WERI-Rb-1 (cell line): ENCODE results near the gene PTPRN.

ENCODE experiments used
- DNase-seq: peaks from one replicate; pipeline ENCODE4 v3.0.0-alpha.2; 2020
- H3K27ac ChIP-seq: fragments of 250-450 bp; sonication (Bioruptor Pico); 2 replicates; pipeline ENCODE4 v1.5.1; 2020; ENCODE audit warnings: mild to moderate bottlenecking, moderate library complexity
- H3K27me3 ChIP-seq: fragments of 250-450 bp; sonication (Bioruptor Pico); 2 replicates; pipeline ENCODE4 v1.5.1; 2021; ENCODE audit warnings: mild to moderate bottlenecking, low read depth, moderate library complexity; ENCODE audit not compliant: insufficient read depth, severe bottlenecking
- H3K36me3 ChIP-seq: fragments of 250-450 bp; sonication (Bioruptor Pico); 2 replicates; pipeline ENCODE4 v1.5.1; 2020; ENCODE audit warnings: mild to moderate bottlenecking, moderate library complexity
- H3K4me3 ChIP-seq: 2 replicates; pipeline ENCODE4 v1.5.1; 2011; ENCODE audit warnings: low read depth, mild to moderate bottlenecking, control low read depth, low read length
- H3K9me3 ChIP-seq: fragments of 250-450 bp; sonication (Bioruptor Pico); 2 replicates; pipeline ENCODE4 v1.5.1; 2021; ENCODE audit warnings: mild to moderate bottlenecking, moderate library complexity; ENCODE audit not compliant: severe bottlenecking
- CTCF ChIP-seq: IDR thresholded peaks from 2 replicates; pipeline ENCODE4 v1.5.1; 2011; ENCODE audit warnings: low read depth, mild to moderate bottlenecking, control low read depth, inconsistent platforms, low read length

The PTPRN gene

GRCh38 chr2:219334076-219334475 is 24.9 kb upstream of the PTPRN start:
- Histone ChIP-seq H3K27ac (no peak overlapping the region), H3K27me3 (no peaks in the 10 kb centered on the region), H3K36me3 (no peaks in the 10 kb centered on the region), H3K4me3 (no peak overlapping the region), H3K9me3 (peaks cover 3% of the 10 kb centered on the region)
- no peak for TF ChIP-seq CTCF
- DNase-seq: no peak

- no peak for DNase-seq
- Histone ChIP-seq H3K27me3 (no peaks in the 10 kb centered on the region), H3K9me3 (peaks cover 3% of the 10 kb centered on the region), H3K4me3 (no peak within 1 kb of the TSS), H3K36me3 (no peaks in the 10 kb centered on the region), H3K27ac (no peak within 1 kb of the TSS)
- no peak for TF ChIP-seq CTCF
Measured at GRCh38 chr2:219332542-219332941, 23.3 kb upstream of the PTPRN start, which contains the start of gene RESP18. Gene RESP18, minus strand, starts transcription at chr2:219332744.

- no peak overlapping the region for H3K27ac ChIP-seq
- H3K27me3 ChIP-seq: no peaks in the 10 kb centered on the region
- no peaks in the 10 kb centered on the region for H3K36me3 ChIP-seq
- no peak overlapping the region for H3K4me3 ChIP-seq
- no peak for DNase-seq
- peaks cover 3% of the 10 kb centered on the region for H3K9me3 ChIP-seq
- no peak for TF ChIP-seq CTCF
Measured at GRCh38 chr2:219331560-219332213, 22.5 kb upstream of the PTPRN start.

- Histone ChIP-seq H3K36me3 (no peaks in the 10 kb centered on the region), H3K27ac (peak overlapping the region; percentile 88), H3K9me3 (no peaks in the 10 kb centered on the region), H3K4me3 (no peak overlapping the region), H3K27me3 (no peaks in the 10 kb centered on the region)
- DNase-seq: peak; percentile 88
- no peak for TF ChIP-seq CTCF
Measured at GRCh38 chr2:219327719-219328118, 18.5 kb upstream of the PTPRN start.

- H3K4me3 ChIP-seq: no peak overlapping the region
- no peak for DNase-seq
- no peaks in the 10 kb centered on the region for H3K9me3 ChIP-seq
- H3K27me3 ChIP-seq: no peaks in the 10 kb centered on the region
- TF ChIP-seq CTCF: no peak
- H3K36me3 ChIP-seq: no peaks in the 10 kb centered on the region
- H3K27ac ChIP-seq: no peak overlapping the region
Measured at GRCh38 chr2:219325657-219326315, 16.6 kb upstream of the PTPRN start.
